Panc1 (cell line): ENCODE results near the gene MIPOL1. TPM values are rescaled to one million over a fixed set of nuclear protein-coding genes. Genes with fewer than 3 reads are reported as not detected.

ENCODE experiments used
- ATAC-seq: fragments of 200-7000 bp; cut with Tn5 transposase; 2 replicates; pipeline ENCODE4 v1.9.1; 2020; ENCODE audit warnings: mild to moderate bottlenecking, moderate library complexity
- BruUV-seq: library from RNA; stranded (reverse); fragments of 400-500 nt; replicated peaks from 2 replicates; lab custom pipeline; 2021; lab: Mats Ljungman, UMichigan
- CTCF ChIA-PET: fragments of 300-600 bp; sonication (Branson Sonifier 250); formaldehyde crosslinking; loops from one replicate; lab custom pipeline; 2022; ENCODE audit warnings: antibody characterized with exemption; lab: Charles Lee
- POLR2A ChIA-PET: fragments of 300-600 bp; sonication (Branson Sonifier 250); formaldehyde crosslinking; loops from one replicate; lab custom pipeline; 2022; ENCODE audit warnings: antibody characterized with exemption; lab: Charles Lee
- DNase-seq: peaks from one replicate; pipeline ENCODE4 v3.0.0-alpha.2; 2010; ENCODE audit warnings: low read depth, low spot score
- H3K27ac ChIP-seq: 2 replicates; pipeline ENCODE4 v1.5.1; 2011; ENCODE audit warnings: mild to moderate bottlenecking, low read length, inconsistent platforms
- H3K27me3 ChIP-seq: fragments of 200-500 bp; sonication (Bioruptor generic); 2 replicates; pipeline ENCODE4 v1.6.0; 2014; ENCODE audit warnings: low read length, inconsistent platforms; ENCODE audit not compliant: control insufficient read depth, insufficient read depth
- H3K36me3 ChIP-seq: fragments of 200-500 bp; sonication (Bioruptor generic); 2 replicates; pipeline ENCODE4 v1.5.1; 2014; ENCODE audit warnings: inconsistent platforms, mild to moderate bottlenecking, low read length, moderate library complexity; ENCODE audit not compliant: control insufficient read depth, insufficient read depth
- H3K4me1 ChIP-seq: 2 replicates; pipeline ENCODE4 v1.5.1; 2011; ENCODE audit warnings: inconsistent platforms, mild to moderate bottlenecking, low read length, moderate library complexity; ENCODE audit not compliant: control insufficient read depth, insufficient read depth
- H3K4me3 ChIP-seq, 2 experiments: 2 replicates each; pipeline ENCODE4 v1.5.1; 2011 to 2012; ENCODE audit warnings: low read depth in 2 of 2, low read length in 2 of 2, mild to moderate bottlenecking in 2 of 2, inconsistent platforms in 1 of 2, moderate library complexity in 1 of 2
- H3K9me3 ChIP-seq: fragments of 200-500 bp; sonication (Bioruptor generic); 2 replicates; pipeline ENCODE4 v1.5.1; 2014; ENCODE audit warnings: low read depth, mild to moderate bottlenecking, inconsistent platforms, low read length, moderate library complexity; ENCODE audit not compliant: control insufficient read depth, insufficient read depth
- POLR2AphosphoS5 ChIP-seq: IDR thresholded peaks from 2 replicates; pipeline ENCODE4 v1.6.1; 2012; ENCODE audit warnings: mild to moderate bottlenecking, low read depth, low read length, moderate library complexity
- SIN3A ChIP-seq: IDR thresholded peaks from 2 replicates; pipeline ENCODE4 v1.6.1; 2012; ENCODE audit warnings: low read depth, mild to moderate bottlenecking, low read length, moderate library complexity, borderline replicate concordance; ENCODE audit not compliant: insufficient read depth
- TCF7L2 ChIP-seq: IDR thresholded peaks from 2 replicates; pipeline ENCODE4 v1.6.1; 2011; ENCODE audit warnings: mild to moderate bottlenecking, low read depth, low read length, inconsistent platforms
- in situ Hi-C: cut with HindIII; loops from 2 replicates; pipeline ENCODE4 v1.10.0; 2016; ENCODE audit warnings: low sequenced_read_pairs, low pct_unique_long_range_greater_than_20kb
- intact Hi-C: fragments of 100-400 bp; cut with micrococcal nuclease; formaldehyde crosslinking; loops from one replicate; pipeline ENCODE4 v1.10.0; 2022; ENCODE audit not compliant: unreplicated experiment
- total RNA-seq: library from RNA; stranded (reverse); gene quantifications from one replicate; pipeline ENCODE4 v1.2.1, GENCODE V29; 2021; ENCODE audit not compliant: unreplicated experiment
- TF ChIP-seq, protein P1 (sequence below): fragments of 450-650 bp; IDR thresholded peaks from 2 replicates; pipeline ENCODE4 v1.5.1; 2017; ENCODE audit warnings: mild to moderate bottlenecking
- TF ChIP-seq, protein P2 (sequence below), 2 experiments: IDR thresholded peaks; 2 replicates each; pipeline ENCODE4 v1.6.1; 2011 to 2012; ENCODE audit warnings: low read depth in 2 of 2, control low read depth in 1 of 2, low read length in 1 of 2, mild to moderate bottlenecking in 1 of 2, moderate library complexity in 1 of 2; ENCODE audit not compliant: insufficient read depth in 1 of 2

Gene MIPOL1
- total RNA-seq, 1 experiment from 2014 or later, result 12.8 TPM

DNA sequence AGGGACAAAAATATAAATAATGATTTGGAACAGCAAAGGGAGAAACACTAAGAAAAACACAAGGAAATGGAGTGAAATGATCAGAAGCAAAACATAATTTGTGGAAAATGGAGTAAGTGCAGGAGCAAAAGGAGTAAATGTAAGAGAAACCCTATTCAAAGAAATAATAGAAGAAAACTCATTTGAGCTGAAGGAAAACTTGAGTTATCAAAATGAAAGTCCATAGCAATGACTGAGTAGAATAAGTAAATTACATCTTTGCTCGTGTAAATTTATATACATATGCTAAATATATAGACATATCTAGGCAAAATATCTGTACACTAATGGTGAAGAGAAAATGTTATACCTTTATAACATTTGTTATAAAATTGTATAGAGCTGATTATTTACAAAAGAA, 203.4 kb downstream of the MIPOL1 start:
- Histone ChIP-seq H3K4me1 (no peaks in the 10 kb centered on the region), H3K36me3 (no peaks in the 10 kb centered on the region), H3K9me3 (no peaks in the 10 kb centered on the region), H3K4me3 (no peak overlapping the region), H3K27me3 (no peaks in the 10 kb centered on the region), H3K27ac (no peak overlapping the region)
- BruUV-seq, result no TSS peak
- in situ Hi-C loops, result no loop called here
- no peak for DNase-seq
- intact Hi-C loops, result no loop called here
- CTCF ChIA-PET, result no interaction called here
- ATAC-seq, result no peak
- POLR2A ChIA-PET, result no interaction called here
- TF ChIP-seq POLR2AphosphoS5, result no peak
- TF ChIP-seq, protein P1, sequence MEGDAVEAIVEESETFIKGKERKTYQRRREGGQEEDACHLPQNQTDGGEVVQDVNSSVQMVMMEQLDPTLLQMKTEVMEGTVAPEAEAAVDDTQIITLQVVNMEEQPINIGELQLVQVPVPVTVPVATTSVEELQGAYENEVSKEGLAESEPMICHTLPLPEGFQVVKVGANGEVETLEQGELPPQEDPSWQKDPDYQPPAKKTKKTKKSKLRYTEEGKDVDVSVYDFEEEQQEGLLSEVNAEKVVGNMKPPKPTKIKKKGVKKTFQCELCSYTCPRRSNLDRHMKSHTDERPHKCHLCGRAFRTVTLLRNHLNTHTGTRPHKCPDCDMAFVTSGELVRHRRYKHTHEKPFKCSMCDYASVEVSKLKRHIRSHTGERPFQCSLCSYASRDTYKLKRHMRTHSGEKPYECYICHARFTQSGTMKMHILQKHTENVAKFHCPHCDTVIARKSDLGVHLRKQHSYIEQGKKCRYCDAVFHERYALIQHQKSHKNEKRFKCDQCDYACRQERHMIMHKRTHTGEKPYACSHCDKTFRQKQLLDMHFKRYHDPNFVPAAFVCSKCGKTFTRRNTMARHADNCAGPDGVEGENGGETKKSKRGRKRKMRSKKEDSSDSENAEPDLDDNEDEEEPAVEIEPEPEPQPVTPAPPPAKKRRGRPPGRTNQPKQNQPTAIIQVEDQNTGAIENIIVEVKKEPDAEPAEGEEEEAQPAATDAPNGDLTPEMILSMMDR, result no peak

DNA sequence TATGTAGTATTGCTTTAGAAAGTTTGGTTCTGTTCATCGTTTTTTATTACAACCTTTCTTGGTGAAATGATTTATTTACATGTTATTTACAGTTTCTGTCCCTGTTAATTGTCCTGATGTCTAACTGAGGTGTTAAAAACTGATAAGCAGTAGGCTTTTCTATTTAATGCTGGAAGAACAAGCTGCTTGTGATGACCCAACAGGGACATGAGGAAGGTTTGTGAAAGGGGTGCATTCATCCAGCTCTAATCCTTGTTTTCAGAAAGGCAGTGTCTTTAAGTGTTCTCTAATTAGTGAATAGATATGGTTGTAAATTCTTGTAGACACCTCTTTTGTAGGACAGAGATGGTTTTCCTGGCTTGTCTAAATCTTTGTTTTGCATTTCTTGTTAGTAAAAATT, 205.9 kb downstream of the MIPOL1 start:
- TF ChIP-seq, protein P2, sequence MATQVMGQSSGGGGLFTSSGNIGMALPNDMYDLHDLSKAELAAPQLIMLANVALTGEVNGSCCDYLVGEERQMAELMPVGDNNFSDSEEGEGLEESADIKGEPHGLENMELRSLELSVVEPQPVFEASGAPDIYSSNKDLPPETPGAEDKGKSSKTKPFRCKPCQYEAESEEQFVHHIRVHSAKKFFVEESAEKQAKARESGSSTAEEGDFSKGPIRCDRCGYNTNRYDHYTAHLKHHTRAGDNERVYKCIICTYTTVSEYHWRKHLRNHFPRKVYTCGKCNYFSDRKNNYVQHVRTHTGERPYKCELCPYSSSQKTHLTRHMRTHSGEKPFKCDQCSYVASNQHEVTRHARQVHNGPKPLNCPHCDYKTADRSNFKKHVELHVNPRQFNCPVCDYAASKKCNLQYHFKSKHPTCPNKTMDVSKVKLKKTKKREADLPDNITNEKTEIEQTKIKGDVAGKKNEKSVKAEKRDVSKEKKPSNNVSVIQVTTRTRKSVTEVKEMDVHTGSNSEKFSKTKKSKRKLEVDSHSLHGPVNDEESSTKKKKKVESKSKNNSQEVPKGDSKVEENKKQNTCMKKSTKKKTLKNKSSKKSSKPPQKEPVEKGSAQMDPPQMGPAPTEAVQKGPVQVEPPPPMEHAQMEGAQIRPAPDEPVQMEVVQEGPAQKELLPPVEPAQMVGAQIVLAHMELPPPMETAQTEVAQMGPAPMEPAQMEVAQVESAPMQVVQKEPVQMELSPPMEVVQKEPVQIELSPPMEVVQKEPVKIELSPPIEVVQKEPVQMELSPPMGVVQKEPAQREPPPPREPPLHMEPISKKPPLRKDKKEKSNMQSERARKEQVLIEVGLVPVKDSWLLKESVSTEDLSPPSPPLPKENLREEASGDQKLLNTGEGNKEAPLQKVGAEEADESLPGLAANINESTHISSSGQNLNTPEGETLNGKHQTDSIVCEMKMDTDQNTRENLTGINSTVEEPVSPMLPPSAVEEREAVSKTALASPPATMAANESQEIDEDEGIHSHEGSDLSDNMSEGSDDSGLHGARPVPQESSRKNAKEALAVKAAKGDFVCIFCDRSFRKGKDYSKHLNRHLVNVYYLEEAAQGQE (IDR thresholded peaks at IDR 0.05; ENCODE audit: insufficient read depth in 1 of 2, low read depth in 2 of 2, low read length in 1 of 2), result no peak
- no peak for TF ChIP-seq POLR2AphosphoS5
- TF ChIP-seq, protein P1, result no peak
- no peaks in the 10 kb centered on the region for H3K27me3 ChIP-seq
- ChIA-PET POLR2A (no interaction called here), CTCF (no interaction called here)
- H3K4me3 ChIP-seq, result no peak overlapping the region
- no peaks in the 10 kb centered on the region for H3K9me3 ChIP-seq
- H3K4me1 ChIP-seq, result no peaks in the 10 kb centered on the region
- ATAC-seq (no peak), DNase-seq (no peak)
- in situ Hi-C loops (no loop called here), intact Hi-C loops (no loop called here)
- no peak overlapping the region for H3K27ac ChIP-seq
- BruUV-seq, result no TSS peak
- no peaks in the 10 kb centered on the region for H3K36me3 ChIP-seq

DNA sequence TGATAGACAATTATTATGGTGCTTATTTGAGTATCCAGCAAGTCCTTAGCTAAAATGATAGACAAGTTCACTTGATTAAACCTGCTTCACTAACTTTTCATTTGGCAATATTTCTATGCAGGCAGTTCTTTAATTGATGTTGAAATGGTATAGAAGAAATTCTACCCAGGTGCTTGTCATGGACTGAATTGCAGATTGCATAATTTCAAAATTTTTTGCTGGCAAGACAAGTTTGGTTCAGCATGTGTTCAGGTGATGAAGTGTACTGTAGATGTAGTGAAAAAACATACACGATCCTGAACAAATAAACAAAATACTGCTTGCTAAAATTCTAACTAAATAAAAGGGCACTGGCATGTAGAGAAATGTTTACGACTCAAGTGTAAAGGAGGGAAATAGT, 208.4 kb downstream of the MIPOL1 start:
- no TSS peak for BruUV-seq
- H3K4me1 ChIP-seq, result no peaks in the 10 kb centered on the region
- ChIA-PET POLR2A (no interaction called here), CTCF (no interaction called here)
- intact Hi-C loops, result no loop called here
- ATAC-seq (no peak), DNase-seq (no peak)
- no peaks in the 10 kb centered on the region for H3K36me3 ChIP-seq
- no peaks in the 10 kb centered on the region for H3K9me3 ChIP-seq
- in situ Hi-C loops, result no loop called here
- H3K27me3 ChIP-seq, result no peaks in the 10 kb centered on the region
- TF ChIP-seq, protein P1, result no peak
- TF ChIP-seq, protein P2 (IDR thresholded peaks at IDR 0.05; ENCODE audit: insufficient read depth in 1 of 2, low read depth in 2 of 2, low read length in 1 of 2), result no peak
- TF ChIP-seq TCF7L2 (no peak), POLR2AphosphoS5 (no peak), SIN3A (no peak)
- no peak overlapping the region for H3K4me3 ChIP-seq
- no peak overlapping the region for H3K27ac ChIP-seq
